ENCODE results near the gene SFMBT2. TPM values are rescaled to one million over a fixed set of nuclear protein-coding genes. Genes with fewer than 3 reads are reported as not detected.

The SFMBT2 gene
- total and polyA plus RNA-seq, 10 of the 15 experiments (the other 5 are each of a cell fraction or from before 2014, with no cell fraction given) = 2.8 to 29.6 (median 15.1) TPM

- intact Hi-C loops (cut with micrococcal nuclease; ENCODE audit: unreplicated experiment) = no loop called here
- ATAC-seq = peak; percentile 89
- Histone ChIP-seq H4K20me1 (ENCODE audit: control insufficient read depth, insufficient read depth) (no peaks in the 10 kb centered on the region), H3K27me3 (replicated peaks in 1 of 2; ENCODE audit: control insufficient read depth in 2 of 2, insufficient read depth in 2 of 2, low read length in 1 of 2) (no peaks in the 10 kb centered on the region), H3K9ac (ENCODE audit: control insufficient read depth, insufficient read depth, low read length) (no peak overlapping the region), H3K79me2 (ENCODE audit: control insufficient read depth, insufficient read depth, low read length) (no peaks in the 10 kb centered on the region), H3K4me3 (no peak overlapping the region), H3K36me3 (ENCODE audit: control insufficient read depth in 2 of 2, insufficient read depth in 2 of 2, low read length in 1 of 2) (peaks cover 16 to 28% of the 10 kb centered on the region in 2 experiments), H3K9me3 (replicated peaks; ENCODE audit: control insufficient read depth, insufficient read depth, low read length) (no peaks in the 10 kb centered on the region; the same call in 2 of the 3 replicates), H2AFZ (ENCODE audit: control insufficient read depth, low read depth, low read length) (no peak overlapping the region), H3K4me1 (ENCODE audit: control insufficient read depth, insufficient read depth, low read length) (peaks cover 21% of the 10 kb centered on the region), H3K27ac (ENCODE audit: control insufficient read depth, insufficient read depth) (peak overlapping the region; percentile 34), H3K4me2 (ENCODE audit: control insufficient read depth, insufficient read depth) (peak overlapping the region; percentile 70)
- BruUV-seq (replicated peaks) = no TSS peak
- SMC1A ChIA-PET (ENCODE audit: uncharacterized antibody, unreplicated experiment) = interaction anchor here (1.0 to 1.5 kb wide), 6 partner anchors 9 to 323 kb away, joined by 3 to 4 read pairs (median 3); no protein-coding TSS in a partner anchor
- no peak for DNase-seq (ENCODE audit: low read depth, low spot score)
- in situ Hi-C loops (cut with MboI) = no loop called here
- POLR2A ChIA-PET = no interaction called here
- FAIRE-seq = peak; percentile 80
- CTCF ChIA-PET = interaction anchor here (1.0 to 2.1 kb wide), 4 partner anchors 15 to 324 kb away, joined by 4 to 5 read pairs (median 4); no protein-coding TSS in a partner anchor
- TF ChIP-seq CBX3 (IDR thresholded peaks at IDR 0.05; ENCODE audit: borderline replicate concordance, low read depth) = no peak
- peak; percentile 90 for TF ChIP-seq SPI1 (IDR thresholded peaks at IDR 0.05; ENCODE audit: borderline replicate concordance, insufficient read depth, low read depth, low read length)
- TF ChIP-seq ETV6 (conservative IDR thresholded peaks at IDR 0.05 in 1 of 2, IDR thresholded peaks at IDR 0.05 in 1 of 2; ENCODE audit: borderline replicate concordance in 1 of 2, low read depth in 1 of 2) = peak in 1 of 2 experiments; percentile 36; a peak in 1 of 4 replicates
- TF ChIP-seq IRF3 (IDR thresholded peaks at IDR 0.05) = no peak
- TF ChIP-seq RUNX3 (IDR thresholded peaks at IDR 0.05; ENCODE audit: low read length) = peak; percentile 39; the same call in 1 of the 2 replicates
- peak; percentile 67 for TF ChIP-seq NFYB (IDR thresholded peaks at IDR 0.05; ENCODE audit: insufficient read depth, low read depth, low read length)
- 38% methylated on average over 3 of the region's 3 CpGs for WGBS (ENCODE audit: insufficient coverage, insufficient replicate concordance, low lambda C conversion rate, missing lambda C conversion rate)
- RAD21 ChIA-PET (ENCODE audit: unreplicated experiment) = interaction anchor here (0.6 to 1.0 kb wide), 3 partner anchors 16 to 165 kb away, joined by 3 to 4 read pairs (median 4); no protein-coding TSS in a partner anchor
Measured at GRCh38 chr10:7243873-7244272, 167.0 kb downstream of the SFMBT2 start.
